ENCODE measurements around the gene TNFSF12.

GRCh38 chr17:7523033-7523432, 25.8 kb upstream of the TNFSF12 start:
- TF ChIP-seq MAFK (IDR thresholded peaks at IDR 0.05; ENCODE audit: partially characterized antibody) (no peak), CTCF (IDR thresholded peaks at IDR 0.05) (peak; percentile 28), PBX3 (IDR thresholded peaks at IDR 0.05) (no peak), EP300 (IDR thresholded peaks at IDR 0.05) (no peak), RCOR1 (IDR thresholded peaks at IDR 0.05; ENCODE audit: low read depth, low read length) (no peak), GATA3 (IDR thresholded peaks at IDR 0.05; ENCODE audit: borderline replicate concordance) (no peak), JUNB (IDR thresholded peaks at IDR 0.05) (no peak), HOXA7 (CRISPR knock-in tag; IDR thresholded peaks at IDR 0.05) (no peak), POLR2A (IDR thresholded peaks at IDR 0.05; ENCODE audit: low read length) (no peak), POLR2AphosphoS2 (conservative IDR thresholded peaks at IDR 0.05; ENCODE audit: low read length) (no peak), E2F6 (IDR thresholded peaks at IDR 0.05; ENCODE audit: borderline replicate concordance, low read depth) (no peak), ELK1 (IDR thresholded peaks at IDR 0.05; ENCODE audit: low read depth, low read length) (no peak), CEBPB (IDR thresholded peaks at IDR 0.05) (no peak)

Data from A549 (cell line).